Measurements from ENCODE around the gene MEOX1.

DNA sequence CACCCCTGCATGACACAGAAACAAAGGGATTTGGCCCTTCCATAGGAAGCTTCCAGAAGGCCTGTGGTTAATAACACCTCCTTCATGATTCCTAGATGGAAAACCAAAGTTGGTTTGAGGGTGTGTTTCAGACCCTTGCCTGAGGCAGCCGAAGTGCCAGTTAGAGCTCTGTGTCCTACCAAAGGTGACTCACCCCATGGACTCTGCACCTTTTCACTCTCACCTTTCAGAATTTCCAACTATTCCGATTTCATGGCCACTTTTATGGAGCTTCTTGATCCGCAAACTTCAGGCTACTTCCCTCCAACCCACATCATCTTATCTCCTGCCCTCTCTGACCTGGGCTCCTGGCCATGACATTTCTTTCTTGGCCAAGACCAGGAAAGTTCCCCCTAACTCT, 49.2 kb downstream of the MEOX1 start:
- TF ChIP-seq, protein P1, sequence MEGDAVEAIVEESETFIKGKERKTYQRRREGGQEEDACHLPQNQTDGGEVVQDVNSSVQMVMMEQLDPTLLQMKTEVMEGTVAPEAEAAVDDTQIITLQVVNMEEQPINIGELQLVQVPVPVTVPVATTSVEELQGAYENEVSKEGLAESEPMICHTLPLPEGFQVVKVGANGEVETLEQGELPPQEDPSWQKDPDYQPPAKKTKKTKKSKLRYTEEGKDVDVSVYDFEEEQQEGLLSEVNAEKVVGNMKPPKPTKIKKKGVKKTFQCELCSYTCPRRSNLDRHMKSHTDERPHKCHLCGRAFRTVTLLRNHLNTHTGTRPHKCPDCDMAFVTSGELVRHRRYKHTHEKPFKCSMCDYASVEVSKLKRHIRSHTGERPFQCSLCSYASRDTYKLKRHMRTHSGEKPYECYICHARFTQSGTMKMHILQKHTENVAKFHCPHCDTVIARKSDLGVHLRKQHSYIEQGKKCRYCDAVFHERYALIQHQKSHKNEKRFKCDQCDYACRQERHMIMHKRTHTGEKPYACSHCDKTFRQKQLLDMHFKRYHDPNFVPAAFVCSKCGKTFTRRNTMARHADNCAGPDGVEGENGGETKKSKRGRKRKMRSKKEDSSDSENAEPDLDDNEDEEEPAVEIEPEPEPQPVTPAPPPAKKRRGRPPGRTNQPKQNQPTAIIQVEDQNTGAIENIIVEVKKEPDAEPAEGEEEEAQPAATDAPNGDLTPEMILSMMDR (IDR thresholded peaks at IDR 0.05) = no peak
- TF ChIP-seq POLR2A (IDR thresholded peaks at IDR 0.05) (no peak), POLR2AphosphoS5 (IDR thresholded peaks at IDR 0.05) (no peak)

All from stomach (tissue), 4 donors.